ENCODE data around the gene NEMF.
"Not testable (repeated sequence)": the region's sequence is repeated elsewhere in the genome, so short reads cannot be mapped to it uniquely, and the experiment has no call there.

DNA sequence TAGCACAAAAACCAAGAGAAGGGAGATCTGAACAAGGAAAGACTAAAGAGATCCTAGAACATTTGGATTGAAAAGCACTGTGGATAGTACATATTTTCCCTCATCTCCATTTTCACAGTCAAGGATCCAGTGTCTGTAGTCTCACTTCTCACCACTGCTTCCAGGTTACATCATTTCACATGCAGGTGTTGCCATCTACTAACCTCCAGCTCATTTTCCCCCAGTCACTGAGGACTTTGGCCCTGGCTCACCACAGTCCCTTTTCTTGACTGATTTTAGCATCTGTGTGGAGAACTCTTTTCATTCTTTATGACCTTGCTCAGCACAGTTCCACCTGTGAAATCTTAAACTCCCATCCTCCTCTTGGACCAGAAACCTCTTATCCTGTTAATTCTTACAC, 106.1 kb downstream of the NEMF start:
- TF ChIP-seq, protein P1, sequence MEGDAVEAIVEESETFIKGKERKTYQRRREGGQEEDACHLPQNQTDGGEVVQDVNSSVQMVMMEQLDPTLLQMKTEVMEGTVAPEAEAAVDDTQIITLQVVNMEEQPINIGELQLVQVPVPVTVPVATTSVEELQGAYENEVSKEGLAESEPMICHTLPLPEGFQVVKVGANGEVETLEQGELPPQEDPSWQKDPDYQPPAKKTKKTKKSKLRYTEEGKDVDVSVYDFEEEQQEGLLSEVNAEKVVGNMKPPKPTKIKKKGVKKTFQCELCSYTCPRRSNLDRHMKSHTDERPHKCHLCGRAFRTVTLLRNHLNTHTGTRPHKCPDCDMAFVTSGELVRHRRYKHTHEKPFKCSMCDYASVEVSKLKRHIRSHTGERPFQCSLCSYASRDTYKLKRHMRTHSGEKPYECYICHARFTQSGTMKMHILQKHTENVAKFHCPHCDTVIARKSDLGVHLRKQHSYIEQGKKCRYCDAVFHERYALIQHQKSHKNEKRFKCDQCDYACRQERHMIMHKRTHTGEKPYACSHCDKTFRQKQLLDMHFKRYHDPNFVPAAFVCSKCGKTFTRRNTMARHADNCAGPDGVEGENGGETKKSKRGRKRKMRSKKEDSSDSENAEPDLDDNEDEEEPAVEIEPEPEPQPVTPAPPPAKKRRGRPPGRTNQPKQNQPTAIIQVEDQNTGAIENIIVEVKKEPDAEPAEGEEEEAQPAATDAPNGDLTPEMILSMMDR (IDR thresholded peaks at IDR 0.05): not testable (repeated sequence)
- not testable (repeated sequence) for TF ChIP-seq POLR2A (IDR thresholded peaks at IDR 0.05)
